Upper lobe of right lung (tissue), 1 donor: ENCODE data around the gene SLC38A7. TPM values are rescaled to one million over a fixed set of nuclear protein-coding genes. Genes with fewer than 3 reads are reported as not detected.
"Not testable (repeated sequence)": the region's sequence is repeated elsewhere in the genome, so short reads cannot be mapped to it uniquely, and the experiment has no call there.

Source experiments
- ATAC-seq: fragments of 200-7000 bp; cut with Tn5 transposase; one replicate; pipeline ENCODE4 v1.9.1; 2020; ENCODE audit warnings: mild to moderate bottlenecking, moderate library complexity
- DNase-seq: peaks from one replicate; pipeline ENCODE4 v3.0.0-alpha.2; 2020
- H3K27ac ChIP-seq: fragments of 200-600 bp; one replicate; pipeline ENCODE4 v1.8.0; 2022
- H3K27me3 ChIP-seq: fragments of 200-600 bp; one replicate; pipeline ENCODE4 v1.8.0; 2022; ENCODE audit warnings: mild to moderate bottlenecking
- H3K36me3 ChIP-seq: fragments of 200-600 bp; one replicate; pipeline ENCODE4 v1.8.0; 2022
- H3K4me1 ChIP-seq: fragments of 200-600 bp; one replicate; pipeline ENCODE4 v1.8.0; 2022
- H3K4me3 ChIP-seq: fragments of 200-600 bp; one replicate; pipeline ENCODE4 v1.8.0; 2022; ENCODE audit warnings: mild to moderate bottlenecking
- H3K9me3 ChIP-seq: fragments of 200-600 bp; one replicate; pipeline ENCODE4 v1.8.0; 2022
- CTCF ChIP-seq: fragments of 200-600 bp; IDR thresholded peaks from one replicate; pipeline ENCODE4 v1.8.0; 2022; ENCODE audit warnings: antibody characterized with exemption
- intact Hi-C: fragments of 100-400 bp; cut with DNase I; formaldehyde crosslinking; loops from one replicate; pipeline ENCODE4 v1.11.0; 2022
- total RNA-seq: library from RNA; stranded (reverse); fragmentation: NEBNext Ultra II Directional; extraction: Animal tissue kit (Norgen Biotek cat#: 25700); gene quantifications from one replicate; pipeline ENCODE4 v1.2.1, GENCODE V29; 2021
- donor health status: DM: no; HTN: yes; CAD: no; lungs with severe emphysema.

The SLC38A7 gene
- total RNA-seq, 1 donor from 2014 or later, result 24.1 TPM

- ATAC-seq (no peak), DNase-seq (no peak)
- Histone ChIP-seq H3K9me3 (no peaks in the 10 kb centered on the region), H3K4me3 (no peak overlapping the region), H3K27ac (no peak overlapping the region), H3K36me3 (peaks cover 82% of the 10 kb centered on the region), H3K4me1 (no peaks in the 10 kb centered on the region), H3K27me3 (no peaks in the 10 kb centered on the region)
- no peak for TF ChIP-seq CTCF
- intact Hi-C loops, result no loop called here
These were observed 29.2 kb upstream of the SLC38A7 start for GRCh38 chr16:58713742-58714141.

- Histone ChIP-seq H3K4me1 (no peaks in the 10 kb centered on the region), H3K27me3 (no peaks in the 10 kb centered on the region), H3K9me3 (no peaks in the 10 kb centered on the region), H3K27ac (no peak overlapping the region), H3K36me3 (peaks cover 66% of the 10 kb centered on the region), H3K4me3 (no peak overlapping the region)
- ATAC-seq, result no peak
- intact Hi-C loops, result no loop called here
- DNase-seq, result no peak
- TF ChIP-seq CTCF, result no peak
These were observed 24.8 kb upstream of the SLC38A7 start for GRCh38 chr16:58709333-58709732.

GRCh38 chr16:58699151-58699550 is 14.6 kb upstream of the SLC38A7 start:
- Histone ChIP-seq H3K27me3 (no peaks in the 10 kb centered on the region), H3K9me3 (no peaks in the 10 kb centered on the region), H3K36me3 (no peaks in the 10 kb centered on the region), H3K4me1 (no peaks in the 10 kb centered on the region), H3K27ac (no peak overlapping the region), H3K4me3 (no peak overlapping the region)
- intact Hi-C loops, result no loop called here
- TF ChIP-seq CTCF, result no peak
- ATAC-seq, result no peak
- DNase-seq, result no peak

- no peaks in the 10 kb centered on the region for H3K36me3 ChIP-seq
- ATAC-seq (no peak), DNase-seq (no peak)
- intact Hi-C loops, result no loop called here
- no peak for TF ChIP-seq CTCF
- H3K27ac ChIP-seq, result no peak overlapping the region
- no peaks in the 10 kb centered on the region for H3K4me1 ChIP-seq
- H3K27me3 ChIP-seq, result no peaks in the 10 kb centered on the region
- H3K9me3 ChIP-seq, result no peaks in the 10 kb centered on the region
- H3K4me3 ChIP-seq, result no peak overlapping the region
These were observed 10.8 kb upstream of the SLC38A7 start for GRCh38 chr16:58695368-58695767.

- ATAC-seq, result no peak
- Histone ChIP-seq H3K4me3 (no peak overlapping the region), H3K36me3 (no peaks in the 10 kb centered on the region), H3K4me1 (no peaks in the 10 kb centered on the region), H3K9me3 (no peaks in the 10 kb centered on the region), H3K27ac (no peak overlapping the region), H3K27me3 (no peaks in the 10 kb centered on the region)
- intact Hi-C loops, result no loop called here
- TF ChIP-seq CTCF, result no peak
- no peak for DNase-seq
These were observed 7.9 kb upstream of the SLC38A7 start for GRCh38 chr16:58692450-58692849.

- H3K4me1 ChIP-seq, intact Hi-C loops, H3K9me3 ChIP-seq, H3K4me3 ChIP-seq, ATAC-seq, DNase-seq, H3K27ac ChIP-seq, H3K36me3 ChIP-seq, H3K27me3 ChIP-seq: not testable (repeated sequence)
These were observed 2.6 kb upstream of the SLC38A7 start for GRCh38 chr16:58686985-58687706.
